A673 (cell line): Measurements from ENCODE around the gene RBCK1. TPM values are rescaled to one million over a fixed set of nuclear protein-coding genes. Genes with fewer than 3 reads are reported as not detected.
A peak's percentile ranks its signal among the peaks of the same experiment; 100 is the strongest.

Source experiments
- BruUV-seq: library from RNA; stranded (reverse); fragments of 400-500 nt; replicated peaks from 2 replicates; lab custom pipeline; 2021; lab: Mats Ljungman, UMichigan
- CTCF ChIA-PET: fragments of 300-600 bp; sonication (Branson Sonifier 250); formaldehyde crosslinking; loops from one replicate; lab custom pipeline; 2022; ENCODE audit warnings: antibody characterized with exemption; lab: Charles Lee
- POLR2A ChIA-PET: fragments of 300-600 bp; sonication (Branson Sonifier 250); formaldehyde crosslinking; loops from one replicate; lab custom pipeline; 2022; ENCODE audit warnings: antibody characterized with exemption; ENCODE audit not compliant: low non-redundant PET; lab: Charles Lee
- DNase-seq: peaks from one replicate; pipeline ENCODE4 v3.0.0-alpha.2; 2015; ENCODE audit warnings: low spot score
- H3K27ac ChIP-seq: fragments of 200-600 bp; sonication (generic); 2 replicates; pipeline ENCODE4 v1.5.1; 2016; ENCODE audit warnings: mixed run types, low read depth, mild to moderate bottlenecking, mixed read lengths, antibody characterized with exemption, low read length; ENCODE audit not compliant: poor library complexity, severe bottlenecking
- H3K27me3 ChIP-seq: fragments of 200-600 bp; sonication (generic); replicated peaks from 2 replicates; pipeline ENCODE4 v1.6.1; 2017; ENCODE audit warnings: mixed run types, low read depth, mild to moderate bottlenecking, mixed read lengths, antibody characterized with exemption, low read length; ENCODE audit not compliant: insufficient read depth, poor library complexity
- H3K36me3 ChIP-seq: fragments of 200-600 bp; sonication (generic); 2 replicates; pipeline ENCODE4 v1.6.1; 2016; ENCODE audit warnings: mixed run types, mild to moderate bottlenecking, mixed read lengths, antibody characterized with exemption, low read length; ENCODE audit not compliant: insufficient read depth, poor library complexity, severe bottlenecking
- H3K4me1 ChIP-seq: fragments of 200-600 bp; sonication (generic); 2 replicates; pipeline ENCODE4 v1.6.1; 2017; ENCODE audit warnings: mixed run types, mild to moderate bottlenecking, mixed read lengths, antibody characterized with exemption, low read length; ENCODE audit not compliant: insufficient read depth, poor library complexity, severe bottlenecking
- H3K4me3 ChIP-seq: fragments of 200-600 bp; sonication (generic); 2 replicates; pipeline ENCODE4 v1.5.1; 2016; ENCODE audit warnings: low read depth, mixed run types, mild to moderate bottlenecking, mixed read lengths, low read length; ENCODE audit not compliant: poor library complexity, severe bottlenecking
- H3K9me3 ChIP-seq: fragments of 200-600 bp; sonication (generic); 2 replicates; pipeline ENCODE4 v1.6.1; 2016; ENCODE audit warnings: mixed run types, low read depth, mild to moderate bottlenecking, mixed read lengths, antibody characterized with exemption, low read length; ENCODE audit not compliant: poor library complexity, severe bottlenecking
- CTCF ChIP-seq: fragments of 300-800, 200-600 bp; sonication (generic); conservative IDR thresholded peaks from 2 replicates; pipeline ENCODE4 v1.5.1; 2017; ENCODE audit warnings: low read depth, mild to moderate bottlenecking, antibody characterized with exemption, low read length, moderate library complexity, mixed read lengths
- EZH2 ChIP-seq: fragments of 200-600 bp; sonication (generic); IDR thresholded peaks from 2 replicates; pipeline ENCODE4 v1.6.1; 2017; ENCODE audit warnings: borderline replicate concordance, low read depth, mild to moderate bottlenecking, mixed read lengths, antibody characterized with exemption, low read length; ENCODE audit not compliant: poor library complexity, severe bottlenecking
- intact Hi-C: fragments of 100-400 bp; cut with micrococcal nuclease; formaldehyde crosslinking; loops from one replicate; pipeline ENCODE4 v1.10.0; 2022; ENCODE audit not compliant: unreplicated experiment
- total RNA-seq: library from RNA; stranded (reverse); gene quantifications from 2 replicates; pipeline ENCODE4 v1.2.3, GENCODE V29; 2021

Gene RBCK1
- total RNA-seq, 1 experiment from 2014 or later = 72.0 TPM

GRCh38 chr20:404088-404487, 4.0 kb upstream of the RBCK1 start:
- H3K36me3 ChIP-seq = no peaks in the 10 kb centered on the region
- no peak for DNase-seq
- ChIA-PET POLR2A (no interaction called here), CTCF (no interaction called here)
- no peak overlapping the region for H3K27ac ChIP-seq
- H3K9me3 ChIP-seq = no peaks in the 10 kb centered on the region
- peaks cover 18% of the 10 kb centered on the region for H3K4me1 ChIP-seq
- no TSS peak for BruUV-seq
- H3K27me3 ChIP-seq = no peaks in the 10 kb centered on the region
- H3K4me3 ChIP-seq = no peak overlapping the region
- intact Hi-C loops = no loop called here
- no peak for TF ChIP-seq CTCF
- no peak for TF ChIP-seq EZH2

- intact Hi-C loops = loop anchor here (1.0 kb wide), 1 partner anchor 45 kb away; no protein-coding TSS in a partner anchor
- Histone ChIP-seq H3K27me3 (no peaks in the 10 kb centered on the region), H3K27ac (no peak overlapping the region), H3K36me3 (peaks cover 8% of the 10 kb centered on the region), H3K4me1 (peaks cover 9% of the 10 kb centered on the region), H3K9me3 (no peaks in the 10 kb centered on the region), H3K4me3 (peak overlapping the region; percentile 100)
- POLR2A ChIA-PET = no interaction called here
- CTCF ChIA-PET = interaction anchor here (1.0 kb wide), 1 partner anchor 52 kb away, joined by 3 read pairs; no protein-coding TSS in a partner anchor
- no peak for TF ChIP-seq EZH2
- no peak for DNase-seq
- BruUV-seq = TSS peak; percentile 62
Measured at GRCh38 chr20:406200-407132, 1.6 kb upstream of the RBCK1 start.

GRCh38 chr20:407133-407952, 756 bp upstream of the RBCK1 start:
- CTCF ChIA-PET = interaction anchor here (0.6 to 1.0 kb wide), 2 partner anchors 53 to 56 kb away, joined by 3 read pairs; no protein-coding TSS in a partner anchor

More at GRCh38 chr20:407133-407952, 756 bp upstream of the RBCK1 start:
- POLR2A ChIA-PET = interaction anchor here (0.6 to 0.9 kb wide), 4 partner anchors 17 to 71 kb away, joined by 3 to 13 read pairs (median 8); no protein-coding TSS in a partner anchor
- Histone ChIP-seq H3K4me1 (peaks cover 9% of the 10 kb centered on the region), H3K27ac (peak overlapping the region; percentile 52), H3K36me3 (peaks cover 16% of the 10 kb centered on the region), H3K27me3 (no peaks in the 10 kb centered on the region), H3K4me3 (peak overlapping the region; percentile 100), H3K9me3 (peaks cover 6% of the 10 kb centered on the region)
- DNase-seq = peak; percentile 86
- BruUV-seq = no TSS peak
- TF ChIP-seq CTCF = peak; percentile 41; the same call in 1 of the 2 replicates
- no peak for TF ChIP-seq EZH2
- intact Hi-C loops = loop anchor here (1.0 kb wide), 1 partner anchor 46 kb away; no protein-coding TSS in a partner anchor
